Panc1 (cell line): ENCODE data around the gene RRP1. TPM values are rescaled to one million over a fixed set of nuclear protein-coding genes. Genes with fewer than 3 reads are reported as not detected.

Experiments
- ATAC-seq: fragments of 200-7000 bp; cut with Tn5 transposase; 2 replicates; pipeline ENCODE4 v1.9.1; 2020; ENCODE audit warnings: mild to moderate bottlenecking, moderate library complexity
- BruUV-seq: library from RNA; stranded (reverse); fragments of 400-500 nt; replicated peaks from 2 replicates; lab custom pipeline; 2021; lab: Mats Ljungman, UMichigan
- CTCF ChIA-PET: fragments of 300-600 bp; sonication (Branson Sonifier 250); formaldehyde crosslinking; loops from one replicate; lab custom pipeline; 2022; ENCODE audit warnings: antibody characterized with exemption; lab: Charles Lee
- POLR2A ChIA-PET: fragments of 300-600 bp; sonication (Branson Sonifier 250); formaldehyde crosslinking; loops from one replicate; lab custom pipeline; 2022; ENCODE audit warnings: antibody characterized with exemption; lab: Charles Lee
- DNase-seq: peaks from one replicate; pipeline ENCODE4 v3.0.0-alpha.2; 2010; ENCODE audit warnings: low read depth, low spot score
- H3K27ac ChIP-seq: 2 replicates; pipeline ENCODE4 v1.5.1; 2011; ENCODE audit warnings: mild to moderate bottlenecking, low read length, inconsistent platforms
- H3K27me3 ChIP-seq: fragments of 200-500 bp; sonication (Bioruptor generic); 2 replicates; pipeline ENCODE4 v1.6.0; 2014; ENCODE audit warnings: low read length, inconsistent platforms; ENCODE audit not compliant: control insufficient read depth, insufficient read depth
- H3K36me3 ChIP-seq: fragments of 200-500 bp; sonication (Bioruptor generic); 2 replicates; pipeline ENCODE4 v1.5.1; 2014; ENCODE audit warnings: inconsistent platforms, mild to moderate bottlenecking, low read length, moderate library complexity; ENCODE audit not compliant: control insufficient read depth, insufficient read depth
- H3K4me1 ChIP-seq: 2 replicates; pipeline ENCODE4 v1.5.1; 2011; ENCODE audit warnings: inconsistent platforms, mild to moderate bottlenecking, low read length, moderate library complexity; ENCODE audit not compliant: control insufficient read depth, insufficient read depth
- H3K4me3 ChIP-seq, 2 experiments: 2 replicates each; pipeline ENCODE4 v1.5.1; 2011 to 2012; ENCODE audit warnings: low read depth in 2 of 2, low read length in 2 of 2, mild to moderate bottlenecking in 2 of 2, inconsistent platforms in 1 of 2, moderate library complexity in 1 of 2
- H3K9me3 ChIP-seq: fragments of 200-500 bp; sonication (Bioruptor generic); 2 replicates; pipeline ENCODE4 v1.5.1; 2014; ENCODE audit warnings: low read depth, mild to moderate bottlenecking, inconsistent platforms, low read length, moderate library complexity; ENCODE audit not compliant: control insufficient read depth, insufficient read depth
- POLR2AphosphoS5 ChIP-seq: IDR thresholded peaks from 2 replicates; pipeline ENCODE4 v1.6.1; 2012; ENCODE audit warnings: mild to moderate bottlenecking, low read depth, low read length, moderate library complexity
- SIN3A ChIP-seq: IDR thresholded peaks from 2 replicates; pipeline ENCODE4 v1.6.1; 2012; ENCODE audit warnings: low read depth, mild to moderate bottlenecking, low read length, moderate library complexity, borderline replicate concordance; ENCODE audit not compliant: insufficient read depth
- TCF7L2 ChIP-seq: IDR thresholded peaks from 2 replicates; pipeline ENCODE4 v1.6.1; 2011; ENCODE audit warnings: mild to moderate bottlenecking, low read depth, low read length, inconsistent platforms
- in situ Hi-C: cut with HindIII; loops from 2 replicates; pipeline ENCODE4 v1.10.0; 2016; ENCODE audit warnings: low sequenced_read_pairs, low pct_unique_long_range_greater_than_20kb
- intact Hi-C: fragments of 100-400 bp; cut with micrococcal nuclease; formaldehyde crosslinking; loops from one replicate; pipeline ENCODE4 v1.10.0; 2022; ENCODE audit not compliant: unreplicated experiment
- total RNA-seq: library from RNA; stranded (reverse); gene quantifications from one replicate; pipeline ENCODE4 v1.2.1, GENCODE V29; 2021; ENCODE audit not compliant: unreplicated experiment
- TF ChIP-seq, protein P1 (sequence below), 2 experiments: IDR thresholded peaks; 2 replicates each; pipeline ENCODE4 v1.6.1; 2011 to 2012; ENCODE audit warnings: low read depth in 2 of 2, control low read depth in 1 of 2, low read length in 1 of 2, mild to moderate bottlenecking in 1 of 2, moderate library complexity in 1 of 2; ENCODE audit not compliant: insufficient read depth in 1 of 2
- TF ChIP-seq, protein P2 (sequence below): fragments of 450-650 bp; IDR thresholded peaks from 2 replicates; pipeline ENCODE4 v1.5.1; 2017; ENCODE audit warnings: mild to moderate bottlenecking

The RRP1 gene
- total RNA-seq, 1 experiment from 2014 or later = 41.8 TPM

DNA sequence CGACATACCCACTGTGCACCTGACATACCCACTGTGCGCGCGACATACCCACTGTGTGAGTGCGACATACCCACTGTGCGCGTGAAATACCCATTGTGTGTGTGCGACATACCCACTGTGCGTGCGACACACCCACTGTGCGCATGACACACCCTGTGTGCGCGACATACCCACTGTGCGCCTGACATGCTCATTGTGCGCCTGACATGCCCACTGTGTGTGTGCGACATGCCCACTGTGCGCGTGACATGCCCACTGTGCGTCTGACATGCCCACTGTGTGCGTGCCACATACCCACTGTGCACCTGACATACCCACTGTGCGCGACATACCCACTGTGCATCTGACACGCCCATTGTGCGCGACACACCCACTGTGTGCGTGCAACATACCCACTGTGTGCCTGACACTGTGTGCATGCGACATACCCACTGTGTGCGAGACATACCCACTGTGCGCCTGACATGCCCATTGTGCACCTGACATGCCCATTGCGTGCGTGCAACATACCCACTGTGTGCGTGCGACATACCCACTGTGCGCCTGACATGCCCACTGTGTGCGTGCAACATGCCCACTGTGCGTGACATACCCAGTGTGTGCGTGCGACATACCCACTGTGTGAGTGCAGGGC, 2.5 kb upstream of the RRP1 start:
- Histone ChIP-seq H3K27me3 (no peaks in the 10 kb centered on the region), H3K9me3 (no peaks in the 10 kb centered on the region), H3K27ac (no peak overlapping the region), H3K36me3 (peaks cover 3% of the 10 kb centered on the region; the same call in 1 of the 2 replicates), H3K4me1 (0 out of 2 replicates have a peak, but pooled peaks cover 6% of the 10 kb centered on the region), H3K4me3 (no peak overlapping the region)
- DNase-seq (no peak), ATAC-seq (no peak)
- TF ChIP-seq, protein P1, sequence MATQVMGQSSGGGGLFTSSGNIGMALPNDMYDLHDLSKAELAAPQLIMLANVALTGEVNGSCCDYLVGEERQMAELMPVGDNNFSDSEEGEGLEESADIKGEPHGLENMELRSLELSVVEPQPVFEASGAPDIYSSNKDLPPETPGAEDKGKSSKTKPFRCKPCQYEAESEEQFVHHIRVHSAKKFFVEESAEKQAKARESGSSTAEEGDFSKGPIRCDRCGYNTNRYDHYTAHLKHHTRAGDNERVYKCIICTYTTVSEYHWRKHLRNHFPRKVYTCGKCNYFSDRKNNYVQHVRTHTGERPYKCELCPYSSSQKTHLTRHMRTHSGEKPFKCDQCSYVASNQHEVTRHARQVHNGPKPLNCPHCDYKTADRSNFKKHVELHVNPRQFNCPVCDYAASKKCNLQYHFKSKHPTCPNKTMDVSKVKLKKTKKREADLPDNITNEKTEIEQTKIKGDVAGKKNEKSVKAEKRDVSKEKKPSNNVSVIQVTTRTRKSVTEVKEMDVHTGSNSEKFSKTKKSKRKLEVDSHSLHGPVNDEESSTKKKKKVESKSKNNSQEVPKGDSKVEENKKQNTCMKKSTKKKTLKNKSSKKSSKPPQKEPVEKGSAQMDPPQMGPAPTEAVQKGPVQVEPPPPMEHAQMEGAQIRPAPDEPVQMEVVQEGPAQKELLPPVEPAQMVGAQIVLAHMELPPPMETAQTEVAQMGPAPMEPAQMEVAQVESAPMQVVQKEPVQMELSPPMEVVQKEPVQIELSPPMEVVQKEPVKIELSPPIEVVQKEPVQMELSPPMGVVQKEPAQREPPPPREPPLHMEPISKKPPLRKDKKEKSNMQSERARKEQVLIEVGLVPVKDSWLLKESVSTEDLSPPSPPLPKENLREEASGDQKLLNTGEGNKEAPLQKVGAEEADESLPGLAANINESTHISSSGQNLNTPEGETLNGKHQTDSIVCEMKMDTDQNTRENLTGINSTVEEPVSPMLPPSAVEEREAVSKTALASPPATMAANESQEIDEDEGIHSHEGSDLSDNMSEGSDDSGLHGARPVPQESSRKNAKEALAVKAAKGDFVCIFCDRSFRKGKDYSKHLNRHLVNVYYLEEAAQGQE (IDR thresholded peaks at IDR 0.05; ENCODE audit: insufficient read depth in 1 of 2, low read depth in 2 of 2, low read length in 1 of 2) = no peak
- TF ChIP-seq SIN3A (no peak), POLR2AphosphoS5 (no peak), TCF7L2 (no peak)
- TF ChIP-seq, protein P2, sequence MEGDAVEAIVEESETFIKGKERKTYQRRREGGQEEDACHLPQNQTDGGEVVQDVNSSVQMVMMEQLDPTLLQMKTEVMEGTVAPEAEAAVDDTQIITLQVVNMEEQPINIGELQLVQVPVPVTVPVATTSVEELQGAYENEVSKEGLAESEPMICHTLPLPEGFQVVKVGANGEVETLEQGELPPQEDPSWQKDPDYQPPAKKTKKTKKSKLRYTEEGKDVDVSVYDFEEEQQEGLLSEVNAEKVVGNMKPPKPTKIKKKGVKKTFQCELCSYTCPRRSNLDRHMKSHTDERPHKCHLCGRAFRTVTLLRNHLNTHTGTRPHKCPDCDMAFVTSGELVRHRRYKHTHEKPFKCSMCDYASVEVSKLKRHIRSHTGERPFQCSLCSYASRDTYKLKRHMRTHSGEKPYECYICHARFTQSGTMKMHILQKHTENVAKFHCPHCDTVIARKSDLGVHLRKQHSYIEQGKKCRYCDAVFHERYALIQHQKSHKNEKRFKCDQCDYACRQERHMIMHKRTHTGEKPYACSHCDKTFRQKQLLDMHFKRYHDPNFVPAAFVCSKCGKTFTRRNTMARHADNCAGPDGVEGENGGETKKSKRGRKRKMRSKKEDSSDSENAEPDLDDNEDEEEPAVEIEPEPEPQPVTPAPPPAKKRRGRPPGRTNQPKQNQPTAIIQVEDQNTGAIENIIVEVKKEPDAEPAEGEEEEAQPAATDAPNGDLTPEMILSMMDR = no peak
- in situ Hi-C loops = no loop called here
- ChIA-PET CTCF (no interaction called here), POLR2A (no interaction called here)
- intact Hi-C loops = no loop called here
- no TSS peak for BruUV-seq

DNA sequence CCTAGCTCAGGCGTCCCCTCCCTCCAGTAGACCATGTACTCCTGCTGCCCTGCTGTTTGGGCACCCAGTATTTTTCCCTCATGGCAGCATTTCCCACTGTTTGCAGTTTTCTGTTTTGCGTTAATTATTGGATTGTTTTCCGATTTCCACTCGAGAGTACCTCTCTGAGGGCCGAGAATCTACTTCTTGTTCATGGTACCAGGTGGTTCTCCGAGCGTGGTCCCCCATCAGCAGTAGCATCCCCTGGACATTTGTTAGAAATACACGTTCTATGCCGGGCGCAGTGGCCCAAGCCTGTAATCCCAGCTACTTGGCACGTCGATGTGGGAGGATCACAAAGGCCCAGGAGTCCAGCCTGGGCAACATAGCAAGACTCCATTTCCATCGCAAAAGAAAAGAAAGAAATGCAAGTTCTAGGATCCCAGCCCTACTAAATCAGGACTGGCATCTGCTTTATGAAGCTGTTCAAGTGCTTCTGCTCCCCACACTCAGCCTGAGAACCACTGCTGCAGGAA, 690 bp downstream of the RRP1 start:
- DNase-seq (no peak), ATAC-seq (no peak)
- peaks cover 3% of the 10 kb centered on the region; the same call in 1 of the 2 replicates for H3K36me3 ChIP-seq
- no peaks in the 10 kb centered on the region for H3K27me3 ChIP-seq
- H3K4me1 ChIP-seq = 0 out of 2 replicates have a peak, but pooled peaks cover 6% of the 10 kb centered on the region
- ChIA-PET POLR2A (interaction anchor here (0.7 kb wide), 1 partner anchor 61 kb away, joined by 3 read pairs; no protein-coding TSS in a partner anchor), CTCF (no interaction called here)
- H3K4me3 ChIP-seq = peak overlapping the region; percentile 76 to 93
- no peaks in the 10 kb centered on the region for H3K9me3 ChIP-seq
- H3K27ac ChIP-seq = peak overlapping the region; percentile 84
- no TSS peak for BruUV-seq
- TF ChIP-seq, protein P2 = no peak
- TF ChIP-seq, protein P1 (IDR thresholded peaks at IDR 0.05; ENCODE audit: insufficient read depth in 1 of 2, low read depth in 2 of 2, low read length in 1 of 2) = no peak
- TF ChIP-seq POLR2AphosphoS5 (no peak), SIN3A (no peak), TCF7L2 (no peak)
- in situ Hi-C loops = no loop called here
- intact Hi-C loops = no loop called here
